Right lung (tissue), 5 donors: ENCODE data around the gene PSORS1C2. TPM values are rescaled to one million over a fixed set of nuclear protein-coding genes. Genes with fewer than 3 reads are reported as not detected.

Experiments
- DNase-seq, 2 donors: peaks; one replicate each; pipeline ENCODE4 v3.0.0-alpha.2; 2013
- polyA plus RNA-seq, 5 donors: library from polyadenylated mRNA; unstranded; fragments of 120-200 nt; gene quantifications; one replicate each; pipeline versions ENCODE4 v1.2.1 to v1.2.3, GENCODE V29; 2013; ENCODE audit warnings: inconsistent platforms in 1 of 5, low replicate concordance in 1 of 5; ENCODE audit not compliant: insufficient read length in 5 of 5, insufficient read depth in 1 of 5

PSORS1C2 gene
- polyA plus RNA-seq, 5 donors, result 0.16 TPM; not detected in 4

DNA sequence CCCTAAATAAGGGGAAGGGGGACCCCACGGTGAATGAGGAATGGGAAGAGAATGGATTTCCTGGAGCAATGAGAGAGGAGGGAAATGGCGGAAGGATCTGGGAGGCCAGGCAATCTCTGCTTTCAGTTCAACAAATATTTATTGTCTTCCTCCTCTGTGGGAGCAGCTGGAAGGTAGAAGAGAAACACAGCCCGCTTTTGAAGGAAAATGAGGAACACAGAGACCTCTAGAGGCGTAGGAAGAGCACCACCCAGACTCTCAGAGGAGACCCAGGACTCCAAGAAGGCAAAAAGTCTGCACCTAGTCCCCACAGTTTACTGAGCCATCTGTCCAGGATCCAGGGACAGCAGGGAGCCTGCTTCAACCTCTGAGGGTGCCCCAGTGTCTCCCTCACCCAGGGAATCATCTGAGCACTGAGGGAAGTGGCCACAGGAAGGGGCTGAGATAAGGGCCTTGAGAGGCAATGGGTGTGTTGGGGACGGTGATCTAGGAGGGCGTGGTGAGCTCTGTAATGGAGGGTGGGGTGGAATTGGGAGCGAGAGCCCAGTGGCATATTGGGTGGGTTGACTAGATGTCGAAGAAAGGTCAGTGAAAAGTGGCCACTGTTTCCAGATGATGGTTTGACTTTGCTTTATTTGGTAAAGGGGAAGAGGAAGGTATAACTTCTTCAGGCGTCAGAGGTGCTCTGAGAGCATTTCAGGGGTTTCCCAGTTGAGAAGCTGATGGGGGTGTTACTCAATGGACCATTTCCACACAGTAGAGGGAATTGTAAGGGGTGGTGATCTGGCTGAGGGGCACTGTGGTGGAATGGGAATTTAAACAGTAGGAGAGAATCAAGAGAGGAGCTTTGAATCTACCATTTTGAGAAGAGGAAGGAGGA, 23.7 kb downstream of the PSORS1C2 start:
- DNase-seq, result no peak

DNA sequence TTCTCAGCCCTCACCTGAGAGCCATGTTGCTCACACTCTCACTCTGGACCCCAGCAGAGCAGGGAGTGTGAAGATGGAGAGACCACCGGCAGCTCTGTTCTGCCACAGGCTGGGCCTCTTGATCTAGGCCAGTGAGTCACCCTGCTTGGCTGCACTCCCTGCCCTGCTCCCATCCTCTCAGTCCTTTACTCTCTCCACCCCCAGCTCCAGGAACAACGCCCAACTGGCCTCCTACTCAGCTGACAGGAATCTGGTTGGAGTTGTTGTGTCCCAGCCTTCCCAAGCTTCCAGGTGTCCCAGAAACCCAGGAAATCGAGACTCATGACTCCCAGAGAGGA, 24.4 kb downstream of the PSORS1C2 start, which contains the start of gene PSORS1C1:
TSS of gene PSORS1C1 (plus strand) at position 260 of the 338 bp plus-strand sequence. CDS start 14,833 bp downstream, outside the sequence.
- no peak for DNase-seq

DNA sequence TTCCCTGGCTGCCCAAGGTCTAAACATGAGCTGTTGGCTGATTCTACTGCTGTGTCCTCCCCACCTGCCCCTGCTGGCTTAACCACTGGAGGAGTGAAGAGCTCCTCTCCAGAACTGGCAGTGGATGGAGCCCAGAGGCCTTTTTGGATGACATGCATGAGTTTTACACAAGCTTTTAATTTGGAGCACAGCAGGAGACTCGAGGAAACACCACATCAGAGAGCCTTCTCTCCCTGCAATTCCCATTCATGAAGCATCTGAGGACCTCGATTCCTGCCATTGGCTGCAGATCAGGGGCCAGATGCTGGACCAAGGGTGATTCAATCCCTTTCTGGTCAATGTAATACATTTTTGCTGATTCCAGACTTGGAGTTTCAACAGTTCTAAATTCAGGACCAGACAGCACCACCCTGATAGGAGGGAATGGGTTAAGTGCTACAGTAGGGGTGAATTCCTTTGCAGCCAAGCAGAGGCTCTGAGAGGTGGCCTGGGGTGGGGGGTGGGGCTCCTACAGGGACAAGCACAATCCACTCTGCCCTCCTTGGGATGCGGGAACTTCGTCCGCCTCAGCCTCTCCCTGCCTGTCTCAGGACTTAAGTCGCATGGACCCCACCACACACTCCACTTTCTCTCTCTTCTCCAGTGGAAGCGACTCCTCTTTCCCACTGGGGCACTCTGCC, 24.9 kb downstream of the PSORS1C2 start:
- DNase-seq, result no peak

DNA sequence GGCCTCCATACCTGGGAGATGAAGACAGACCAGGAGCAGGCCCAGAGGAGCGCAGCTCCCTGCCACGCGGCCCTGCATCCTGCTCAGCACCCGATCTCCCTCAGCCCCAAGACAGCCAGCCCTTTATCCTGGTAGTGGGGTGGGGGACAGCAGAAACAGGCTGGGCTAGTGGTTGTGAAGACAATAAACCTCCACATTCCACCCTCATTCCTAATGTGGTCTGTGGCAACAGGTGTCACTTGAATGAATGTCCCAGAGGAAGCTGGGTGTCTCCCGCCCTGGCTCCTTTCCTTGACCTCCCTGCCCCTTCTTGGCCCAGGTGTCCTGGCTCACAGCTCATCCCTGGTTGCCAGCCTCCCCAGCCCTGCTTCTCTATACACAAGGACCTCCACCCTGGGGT, 26.4 kb downstream of the PSORS1C2 start, which contains the start of gene C6orf15:
TSS of gene C6orf15 (minus strand) at position 98 of the 400 bp plus-strand sequence. CDS start at position 78, 20 bp downstream.
- no peak for DNase-seq

DNA sequence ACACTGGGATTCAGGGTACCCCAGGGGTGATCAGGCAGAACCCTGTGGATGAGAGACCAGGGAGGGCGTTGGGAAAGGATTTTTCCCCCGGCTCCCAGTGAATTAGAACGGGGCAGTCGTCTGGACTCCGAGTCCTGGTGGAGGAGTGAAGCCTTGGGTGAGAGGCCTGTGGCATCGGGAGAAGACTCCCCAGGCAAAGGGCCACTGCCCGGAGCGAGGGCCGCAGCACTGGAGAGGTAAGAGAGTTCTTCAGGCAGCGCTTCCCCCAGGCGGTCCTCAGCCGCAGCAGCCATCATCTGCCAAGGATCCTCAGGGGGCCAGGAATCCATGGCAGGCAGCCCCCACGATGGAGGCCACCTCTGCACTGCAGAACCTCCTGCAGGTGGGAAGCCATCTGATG, 27.2 kb downstream of the PSORS1C2 start:
- DNase-seq, result no peak

DNA sequence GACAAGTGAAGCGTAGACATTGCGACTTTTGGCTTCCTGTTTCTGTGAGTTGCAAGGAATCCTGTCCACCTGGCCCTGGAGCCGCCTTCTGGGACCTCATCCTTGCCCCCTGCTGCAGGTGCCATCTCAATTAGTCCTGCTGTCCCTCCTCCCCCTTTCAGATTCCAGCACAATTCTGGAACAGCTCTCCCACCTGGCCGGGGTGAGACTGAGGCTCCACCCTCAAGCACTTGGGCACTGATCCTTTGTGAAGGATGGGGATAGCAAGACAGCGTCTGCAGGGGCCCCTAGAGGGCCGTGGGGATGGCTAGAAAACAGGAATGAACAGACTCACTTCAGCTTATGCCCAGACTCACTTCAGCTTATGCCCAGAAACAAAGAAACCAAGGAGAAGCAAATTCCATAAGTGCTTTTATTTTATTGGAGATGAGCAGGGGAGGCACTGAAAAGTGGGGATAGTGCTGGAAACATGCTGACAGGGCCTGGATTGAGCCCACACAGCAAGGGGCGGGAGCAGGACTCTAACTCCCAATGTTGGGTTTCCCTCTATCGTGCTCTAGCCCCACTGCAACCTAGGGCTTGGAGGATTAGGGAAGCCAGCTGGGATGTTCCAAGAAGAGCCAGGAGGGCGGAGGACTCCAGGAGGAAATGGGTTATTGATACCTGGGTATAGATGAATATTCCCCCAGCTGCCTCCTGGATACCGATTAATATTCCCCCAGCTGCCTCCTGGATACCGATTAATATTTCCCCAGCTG, 27.9 kb downstream of the PSORS1C2 start:
- no peak for DNase-seq

DNA sequence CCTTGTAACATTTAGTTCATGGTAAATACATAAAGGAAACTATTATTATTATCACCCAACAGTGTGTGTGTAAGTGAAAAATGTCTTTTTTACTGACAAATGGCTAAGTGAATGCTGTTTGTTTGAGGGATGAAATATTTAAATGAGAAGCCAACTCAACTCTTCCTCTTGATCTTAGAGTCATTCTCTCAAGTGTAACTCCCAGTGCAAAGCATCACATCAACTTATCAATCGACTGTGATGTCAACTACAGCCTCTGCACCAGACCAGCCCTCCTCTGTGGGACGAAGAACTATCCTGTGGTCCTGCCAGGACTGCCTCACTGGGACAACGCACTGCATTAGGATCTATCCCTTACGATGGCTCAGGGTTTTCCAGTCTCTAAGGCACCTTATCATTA, 31.8 kb downstream of the PSORS1C2 start:
- no peak for DNase-seq

DNA sequence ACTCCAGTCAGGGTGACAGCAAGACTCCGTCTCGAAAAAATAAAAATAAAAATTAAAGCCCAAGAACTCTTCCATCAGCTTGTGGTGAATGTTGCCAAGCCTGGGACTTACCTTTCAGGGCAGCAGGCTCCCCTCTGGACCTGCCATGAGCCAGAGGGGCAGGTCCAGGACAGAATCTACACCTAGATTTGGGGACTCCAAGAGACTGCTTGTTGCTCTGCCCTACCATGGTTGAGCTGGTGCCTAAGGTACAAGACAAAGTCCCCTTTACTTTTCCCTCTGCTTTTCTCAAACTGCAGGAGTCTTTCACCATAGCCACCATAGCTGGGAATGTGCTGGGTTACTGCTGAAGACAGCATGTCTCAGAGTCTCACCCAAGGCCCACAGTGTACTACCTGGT, 35.7 kb downstream of the PSORS1C2 start:
- no peak for DNase-seq

DNA sequence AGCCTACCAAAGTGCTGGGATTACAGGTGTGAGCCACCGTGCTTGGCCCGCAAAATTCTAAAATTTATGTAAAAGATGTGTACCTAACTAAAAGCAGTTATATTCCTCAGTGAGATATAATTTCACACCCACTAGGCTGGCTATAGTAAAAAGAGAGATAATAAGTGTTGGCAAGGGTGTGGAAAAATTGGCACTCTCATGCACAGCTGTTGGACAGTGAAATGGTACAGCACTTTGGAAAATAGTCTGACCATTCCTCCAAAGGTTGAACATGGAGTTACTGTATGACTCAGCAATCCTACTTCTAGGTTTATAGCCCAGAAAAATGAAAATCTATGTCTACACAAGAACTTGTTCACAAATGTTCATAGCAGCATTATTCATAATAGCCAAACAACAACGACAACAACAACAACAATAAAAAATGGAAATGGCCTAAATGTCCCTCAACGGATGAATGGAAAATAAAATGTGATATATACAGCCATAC, 40.4 kb downstream of the PSORS1C2 start:
- DNase-seq, result no peak

DNA sequence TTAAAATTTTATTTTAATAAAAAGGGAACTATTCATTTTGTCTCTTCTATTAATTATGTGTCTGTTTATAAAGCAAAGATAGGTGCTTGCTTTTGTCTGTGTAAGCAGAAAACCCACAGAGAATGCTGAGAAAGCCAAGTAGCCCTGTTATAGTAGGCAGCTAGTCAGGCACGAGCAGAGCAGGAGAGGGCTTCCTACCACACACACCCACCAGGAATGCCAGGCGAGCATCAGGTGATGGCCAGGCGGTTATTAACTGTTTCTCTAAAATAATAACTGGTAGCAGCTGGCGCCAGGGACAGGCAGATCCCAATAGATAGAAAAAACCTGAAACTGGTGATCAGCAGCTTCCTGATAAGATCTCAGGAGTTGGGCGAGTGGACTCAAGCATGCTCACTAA, 42.2 kb downstream of the PSORS1C2 start:
- DNase-seq, result no peak

DNA sequence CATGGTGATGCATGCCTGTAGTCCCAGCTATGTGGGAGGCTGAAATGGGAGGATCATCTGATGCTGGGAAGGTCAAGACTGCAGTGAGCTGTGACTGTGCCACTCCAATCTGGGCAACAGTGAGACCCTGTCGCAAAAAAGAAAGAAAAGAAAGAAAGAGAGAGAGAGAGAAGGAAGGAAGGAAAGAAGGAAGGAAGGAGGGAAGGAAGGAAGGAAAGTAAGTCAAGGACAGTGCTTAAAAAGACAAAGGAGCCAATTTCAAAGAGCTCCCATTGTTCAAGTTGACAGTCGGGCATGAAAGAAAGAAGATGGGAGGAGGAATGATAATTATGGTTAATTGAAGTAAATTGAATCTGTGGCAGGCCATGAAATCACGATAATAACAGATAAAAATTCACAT, 42.7 kb downstream of the PSORS1C2 start:
- no peak for DNase-seq

DNA sequence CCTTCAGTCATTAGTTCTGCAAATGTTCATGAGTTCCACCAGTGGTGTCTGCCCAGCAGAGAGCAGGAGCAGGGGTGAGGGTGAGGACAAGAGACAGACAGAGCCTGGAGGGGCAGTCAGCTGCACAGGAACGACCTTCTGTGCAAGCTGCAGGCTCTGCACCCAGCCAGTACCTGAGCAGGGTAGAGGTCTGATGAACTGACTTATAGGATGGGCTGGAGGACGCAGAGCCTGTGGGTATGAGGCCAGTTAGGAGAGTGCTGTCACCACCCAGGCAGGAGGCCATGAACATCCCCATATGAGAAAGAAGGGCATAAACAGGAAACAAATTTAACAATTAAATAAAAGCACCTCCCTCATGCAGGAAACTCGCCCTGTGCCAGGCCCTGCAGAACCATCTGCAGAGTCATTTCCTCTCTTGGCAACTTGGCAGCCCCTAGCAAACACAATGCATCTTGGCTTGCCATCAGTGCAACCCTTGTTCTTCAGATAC, 44.4 kb downstream of the PSORS1C2 start:
- no peak for DNase-seq

DNA sequence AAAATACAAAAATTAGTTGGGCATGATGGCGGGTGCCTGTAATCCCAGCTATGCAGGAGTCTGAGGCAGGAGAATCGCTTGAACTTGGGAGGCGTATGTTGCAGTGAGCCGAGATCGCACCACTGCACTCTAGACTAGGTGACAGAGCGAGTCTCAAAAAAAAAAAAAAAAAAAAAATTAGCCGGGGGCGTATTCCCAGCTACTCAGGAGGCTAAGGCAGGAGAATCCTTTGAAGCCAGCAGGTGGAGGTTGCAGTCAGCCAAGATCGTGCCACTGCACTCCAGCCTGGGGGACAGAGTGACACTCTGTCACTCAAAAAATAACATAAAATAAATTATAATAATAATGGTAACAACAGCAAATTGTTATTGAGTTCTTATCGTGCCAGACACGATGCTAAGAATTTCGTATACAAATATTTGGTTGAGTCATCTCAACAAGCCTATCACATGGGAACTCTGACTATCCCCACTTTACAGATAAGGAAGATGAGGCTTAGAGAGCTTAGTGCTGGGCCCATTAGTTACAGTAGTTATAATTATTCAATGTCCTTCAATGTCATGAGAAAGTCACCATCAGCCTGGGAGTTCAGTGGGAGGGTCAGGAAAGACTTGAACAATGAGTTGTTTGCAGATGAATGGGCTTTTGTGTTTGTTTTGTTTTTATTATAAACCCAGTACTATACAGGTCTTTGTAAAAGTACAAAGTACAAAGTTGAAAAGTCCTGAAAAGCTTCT, 45.9 kb downstream of the PSORS1C2 start:
- DNase-seq, result no peak

DNA sequence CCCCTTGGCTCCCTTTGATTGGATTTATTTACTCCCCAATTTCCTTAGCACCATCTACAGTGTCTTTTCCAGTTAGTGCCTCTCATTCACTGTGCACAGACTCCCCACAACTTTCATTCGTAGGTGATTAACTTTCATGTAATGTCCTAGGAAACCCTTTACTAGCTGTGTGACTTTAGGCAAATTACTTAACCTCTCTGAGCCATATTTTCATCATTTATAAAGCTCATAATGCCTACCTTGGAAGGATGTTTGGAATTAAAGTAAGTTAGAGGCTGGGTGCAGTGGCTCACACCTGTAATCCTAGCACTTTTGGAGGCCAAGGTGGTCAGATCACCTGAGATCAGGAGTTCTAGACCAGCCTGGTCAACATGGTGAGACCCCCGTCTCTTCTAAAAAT, 46.6 kb downstream of the PSORS1C2 start:
- DNase-seq, result no peak

DNA sequence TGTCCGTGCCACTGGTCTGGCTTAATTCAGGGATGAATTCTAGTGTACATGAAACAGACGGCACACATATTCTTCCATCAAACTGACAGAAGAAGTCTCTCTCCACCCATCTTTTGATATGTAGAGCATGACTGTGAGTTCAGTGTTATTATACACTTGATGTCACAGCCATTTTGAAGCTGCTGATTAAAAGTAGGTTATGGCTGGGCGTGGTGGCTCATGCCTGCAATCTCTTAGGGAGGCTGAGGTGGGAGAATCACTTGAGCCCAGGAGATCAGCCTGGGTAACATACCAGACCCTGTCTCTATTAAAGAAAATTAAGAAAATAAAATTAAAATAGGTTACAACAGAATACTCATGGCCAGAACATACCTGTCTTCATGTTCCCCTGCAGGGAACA, 47.2 kb downstream of the PSORS1C2 start:
- no peak for DNase-seq

DNA sequence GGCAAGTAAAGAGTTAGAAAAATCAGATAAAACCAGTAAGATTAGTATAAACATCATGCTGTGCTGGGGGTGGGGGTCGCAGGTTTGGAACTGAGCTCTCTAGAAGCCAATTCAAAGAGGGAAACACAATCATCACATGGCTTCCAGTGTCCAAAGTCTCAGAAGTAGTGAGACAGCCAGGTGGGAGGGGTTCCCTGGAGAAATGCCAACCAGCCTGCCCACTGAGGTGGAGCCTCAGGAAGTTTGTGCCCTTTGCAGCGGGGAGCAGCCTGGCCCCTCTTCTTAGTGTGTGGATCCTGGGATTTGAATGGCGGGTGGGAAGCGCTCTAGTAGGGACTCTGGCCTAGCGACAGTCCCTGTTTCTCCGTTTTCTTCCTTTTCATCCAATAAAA, 47.9 kb downstream of the PSORS1C2 start:
- no peak for DNase-seq

DNA sequence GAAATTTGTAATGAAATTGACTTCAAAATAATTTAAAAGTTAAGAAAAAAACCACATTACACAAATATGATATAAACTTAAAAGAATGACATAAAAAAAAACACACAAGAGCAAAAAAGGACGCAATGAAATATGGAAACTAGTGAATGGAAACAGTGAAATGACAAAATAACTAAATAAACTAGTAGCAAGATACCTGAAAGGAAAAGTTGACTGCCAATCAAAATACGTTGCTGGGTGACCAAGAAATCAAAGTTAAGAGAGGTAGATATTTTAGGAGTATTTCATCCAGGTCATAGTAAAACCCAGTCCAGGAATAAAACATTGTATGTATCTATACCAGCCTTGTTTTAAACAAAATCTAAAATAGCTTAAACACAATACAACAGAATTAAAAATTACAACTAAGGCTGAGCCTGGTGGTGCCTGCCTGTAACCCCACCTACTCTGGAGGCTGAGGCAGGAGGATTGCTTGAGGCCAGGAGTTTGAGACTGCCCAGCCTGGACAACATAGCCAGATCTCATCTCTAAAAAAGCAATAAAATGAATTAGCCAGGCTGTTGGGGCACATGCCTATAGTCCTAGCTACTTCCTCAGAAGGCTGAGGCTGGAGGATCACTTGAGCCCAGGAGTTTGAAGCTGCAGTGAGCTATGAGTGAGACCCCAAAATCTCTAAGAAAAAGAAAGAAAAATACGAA, 48.4 kb downstream of the PSORS1C2 start:
- DNase-seq, result no peak
